Islet of Langerhans (tissue), 1 donor: ENCODE data around the gene RPL29.

Source experiments
- FAIRE-seq: peaks from one replicate; lab custom pipeline; 2011; peaks lifted over from hg19 to GRCh38; lab: Jason Lieb, UNC

RPL29 gene

DNA sequence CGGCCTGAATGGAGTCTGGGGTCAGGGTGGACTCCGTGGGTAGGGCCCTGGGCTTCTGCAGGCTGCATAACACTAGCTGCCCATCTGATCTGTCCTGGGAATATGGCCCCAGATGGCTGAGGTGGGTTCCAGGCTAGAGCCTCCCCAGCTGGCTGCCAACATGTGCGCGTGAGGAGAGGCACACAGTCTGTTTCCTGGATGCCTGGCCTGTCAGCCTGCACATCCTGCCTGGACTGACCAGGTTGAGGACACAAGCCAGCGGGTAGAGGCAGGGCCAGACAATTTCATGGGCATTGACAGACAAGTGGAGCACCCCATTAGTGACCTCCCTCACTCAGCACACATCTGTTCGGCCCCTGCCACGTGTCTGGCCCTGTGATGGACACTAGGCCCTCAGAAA, 29.8 kb upstream of the RPL29 start:
- no peak for FAIRE-seq

DNA sequence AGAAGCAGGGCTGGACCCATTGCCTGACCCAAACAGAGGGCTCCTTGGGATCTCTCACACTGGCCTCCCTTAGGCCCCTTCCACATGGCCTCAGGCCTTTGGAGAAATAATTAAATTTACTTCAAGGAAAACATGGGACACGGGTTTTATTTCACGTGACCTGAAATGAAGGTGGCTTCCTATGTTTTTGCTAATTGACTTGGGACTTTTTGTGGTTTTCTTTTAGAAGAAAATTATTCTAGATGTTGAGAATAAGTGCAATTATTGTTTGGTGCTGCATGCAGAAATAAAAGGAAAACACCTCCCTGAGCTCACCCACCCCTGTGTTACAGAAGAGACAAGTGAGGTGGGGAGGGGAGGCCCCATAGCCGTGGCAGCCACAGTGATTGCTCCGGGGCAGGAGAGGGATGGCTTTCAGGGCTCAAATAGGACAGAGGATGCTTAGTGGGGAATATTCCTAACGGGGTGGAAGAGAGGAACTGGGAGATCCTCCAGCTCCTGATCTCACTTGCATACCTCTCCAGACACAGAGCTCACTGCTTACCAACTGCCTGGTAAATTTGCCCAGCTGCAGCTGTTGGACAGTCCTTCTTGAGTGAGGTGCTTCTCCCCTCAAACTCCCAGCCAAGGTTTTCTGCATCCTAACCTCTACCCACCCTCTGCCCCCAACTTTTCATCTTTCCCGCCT, 29.2 kb upstream of the RPL29 start:
- FAIRE-seq, result no peak

- FAIRE-seq, result no peak
Measured at GRCh38 chr3:52023860-52024764, 28.4 kb upstream of the RPL29 start.

- FAIRE-seq, result no peak
Measured at GRCh38 chr3:52023101-52023770, 27.5 kb upstream of the RPL29 start.

GRCh38 chr3:52022323-52023100, 26.8 kb upstream of the RPL29 start:
- no peak for FAIRE-seq

- no peak for FAIRE-seq
Measured at GRCh38 chr3:52021489-52022268, 26.0 kb upstream of the RPL29 start.

DNA sequence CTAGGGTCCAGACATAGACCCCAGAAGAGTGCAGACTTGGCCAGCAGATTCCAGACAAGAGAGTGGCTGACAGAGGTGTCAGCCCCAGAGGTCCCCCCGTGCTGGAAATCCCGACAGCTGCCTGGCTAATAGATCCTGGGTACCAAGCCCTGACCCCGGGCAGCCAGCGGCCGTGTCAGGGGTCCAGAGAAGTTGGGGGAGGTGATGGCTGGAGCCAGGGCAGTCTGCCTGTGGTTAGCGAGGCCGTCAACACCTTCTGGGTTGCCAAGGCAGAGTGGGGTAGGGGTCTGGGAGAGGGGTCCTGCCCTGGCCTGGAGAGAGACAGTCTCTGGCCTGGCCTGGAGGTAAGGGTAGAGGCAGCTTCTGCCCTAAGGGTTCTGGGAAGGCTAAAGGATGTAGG, 25.1 kb upstream of the RPL29 start:
- no peak for FAIRE-seq

DNA sequence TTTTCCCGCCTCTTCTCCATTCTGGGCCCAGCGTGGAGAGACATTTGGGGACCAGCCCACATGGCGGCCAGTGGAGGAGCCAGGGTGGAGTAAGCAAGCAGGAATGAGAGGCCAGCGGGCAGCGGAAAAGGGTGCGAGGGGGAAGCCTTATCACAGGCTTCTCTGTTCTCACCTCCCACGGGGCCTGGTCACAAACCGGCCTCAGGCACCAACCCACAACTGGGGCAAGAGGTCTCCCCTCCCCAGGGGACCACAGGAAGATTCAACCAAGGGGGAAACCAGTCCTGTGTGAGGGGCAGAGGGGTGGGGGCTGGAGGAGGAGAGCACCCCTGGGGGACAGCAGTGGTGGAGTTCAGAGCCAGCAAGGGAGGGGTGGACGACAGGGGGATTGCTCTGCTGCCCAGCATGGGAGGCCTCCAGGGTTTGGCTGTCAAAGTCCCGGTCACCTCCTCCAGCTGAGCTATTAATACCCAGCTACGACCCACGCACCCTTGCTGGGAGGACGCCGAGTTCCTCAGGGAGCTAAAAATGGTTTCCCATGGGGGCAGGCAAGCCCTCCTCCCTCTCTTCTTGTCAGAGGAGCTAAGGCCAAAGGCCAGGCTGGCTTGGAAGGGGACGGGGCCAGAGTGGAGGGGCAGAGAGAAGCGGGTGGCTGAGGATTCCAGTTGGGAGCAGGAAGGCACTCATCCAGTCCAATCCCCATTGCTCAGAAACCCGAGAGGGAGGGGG, 23.8 kb upstream of the RPL29 start:
- no peak for FAIRE-seq

DNA sequence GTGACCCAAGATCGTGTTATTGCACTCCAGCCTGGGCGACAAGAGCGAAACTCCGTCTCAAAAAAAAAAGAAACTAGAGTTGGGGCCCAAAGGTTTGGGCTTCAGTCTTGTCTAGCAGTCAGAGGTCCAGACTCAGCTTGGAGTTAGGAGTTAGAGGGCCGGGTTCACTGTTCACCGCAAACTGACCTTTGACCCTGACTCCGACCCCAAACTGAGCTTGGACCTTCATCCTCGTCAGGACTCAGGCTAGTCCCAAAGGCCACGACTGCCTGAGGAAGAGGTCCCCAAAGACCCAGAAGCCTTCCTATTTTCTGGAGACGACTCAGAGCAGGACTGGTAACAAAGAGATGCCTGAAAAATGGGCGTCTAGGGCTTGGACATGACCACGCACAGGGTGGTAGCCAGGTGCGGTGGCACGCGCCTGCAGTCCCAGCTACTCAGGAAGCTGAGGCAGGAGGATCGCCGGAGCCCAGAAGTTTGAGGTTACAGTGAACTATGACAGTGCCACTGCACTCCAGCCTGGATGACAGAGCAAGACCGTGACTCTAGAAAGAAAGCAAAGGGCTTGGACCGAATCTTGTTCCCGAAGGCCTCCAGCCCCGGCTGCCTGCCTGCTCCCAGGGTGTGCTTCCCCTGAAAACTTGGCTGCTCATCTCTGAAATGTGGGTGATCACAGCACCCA, 22.8 kb upstream of the RPL29 start:
- FAIRE-seq, result no peak

- no peak for FAIRE-seq
Measured at GRCh38 chr3:52017586-52017985, 21.9 kb upstream of the RPL29 start.

GRCh38 chr3:52015438-52016228, 19.9 kb upstream of the RPL29 start:
- no peak for FAIRE-seq

GRCh38 chr3:52014613-52015012, 18.9 kb upstream of the RPL29 start:
- no peak for FAIRE-seq

- no peak for FAIRE-seq
Measured at GRCh38 chr3:52013802-52014598, 18.3 kb upstream of the RPL29 start.

- no peak for FAIRE-seq
Measured at GRCh38 chr3:52012699-52013098, 17.0 kb upstream of the RPL29 start.

GRCh38 chr3:52010431-52010830, 14.7 kb upstream of the RPL29 start:
- no peak for FAIRE-seq

GRCh38 chr3:52007291-52007690, 11.6 kb upstream of the RPL29 start:
- no peak for FAIRE-seq

- FAIRE-seq, result no peak
Measured at GRCh38 chr3:52006820-52007133, 11.1 kb upstream of the RPL29 start.

- no peak for FAIRE-seq
Measured at GRCh38 chr3:52006017-52006819, 10.5 kb upstream of the RPL29 start.
